GM04503 (cell line): ENCODE results near the gene PRPS1L1.

Experiments
- DNase-seq: peaks from one replicate; pipeline ENCODE4 v3.0.0-alpha.2; 2012; ENCODE audit warnings: low read depth

The PRPS1L1 gene

GRCh38 chr7:18013936-18014335 lies 13.7 kb downstream of the PRPS1L1 start:
- DNase-seq = no peak

GRCh38 chr7:18004372-18004771 lies 23.3 kb downstream of the PRPS1L1 start:
- no peak for DNase-seq

- no peak for DNase-seq
These were observed 24.2 kb downstream of the PRPS1L1 start for GRCh38 chr7:18003286-18003994.

- DNase-seq = no peak
These were observed 29.0 kb downstream of the PRPS1L1 start for GRCh38 chr7:17998692-17999091.

GRCh38 chr7:17996442-17997223 lies 31.0 kb downstream of the PRPS1L1 start:
- no peak for DNase-seq

- no peak for DNase-seq
These were observed 31.6 kb downstream of the PRPS1L1 start for GRCh38 chr7:17996040-17996439.

GRCh38 chr7:17994079-17994850 lies 33.4 kb downstream of the PRPS1L1 start:
- DNase-seq = no peak

- no peak for DNase-seq
These were observed 35.6 kb downstream of the PRPS1L1 start for GRCh38 chr7:17991866-17992648.

- DNase-seq = no peak
These were observed 36.9 kb downstream of the PRPS1L1 start for GRCh38 chr7:17990761-17991160.

GRCh38 chr7:17989546-17989945 lies 38.1 kb downstream of the PRPS1L1 start:
- DNase-seq = no peak

GRCh38 chr7:17988858-17989257 lies 38.8 kb downstream of the PRPS1L1 start:
- DNase-seq = no peak

- DNase-seq = no peak
These were observed 39.5 kb downstream of the PRPS1L1 start for GRCh38 chr7:17988141-17988540.

GRCh38 chr7:17986851-17987250 lies 40.8 kb downstream of the PRPS1L1 start:
- DNase-seq = peak; percentile 64

GRCh38 chr7:17985473-17986239 lies 42.0 kb downstream of the PRPS1L1 start:
- DNase-seq = no peak

GRCh38 chr7:17984288-17984687 lies 43.4 kb downstream of the PRPS1L1 start:
- no peak for DNase-seq

- DNase-seq = no peak
These were observed 44.2 kb downstream of the PRPS1L1 start for GRCh38 chr7:17983221-17984062.

- DNase-seq = no peak
These were observed 50.7 kb downstream of the PRPS1L1 start for GRCh38 chr7:17976952-17977351.
